HepG2 (cell line): ENCODE measurements around the gene HOXD8. TPM values are rescaled to one million over a fixed set of nuclear protein-coding genes. Genes with fewer than 3 reads are reported as not detected.

Experiments used
- ATF3 ChIP-seq: sonication (generic); formaldehyde crosslinking; IDR thresholded peaks from 2 replicates; pipeline ENCODE4 v1.4.0; 2020; ENCODE audit warnings: missing genetic modification reagents
- HNRNPK ChIP-seq: fragments of 200-400 bp; formaldehyde crosslinking; IDR thresholded peaks from 2 replicates; pipeline ENCODE4 v1.6.1; 2018; ENCODE audit warnings: low read length, low read depth, moderate library complexity, mild to moderate bottlenecking; ENCODE audit not compliant: poor library complexity, severe bottlenecking
- ISX ChIP-seq: sonication (generic); formaldehyde crosslinking; conservative IDR thresholded peaks from 2 replicates; pipeline ENCODE4 v1.5.0; 2020; ENCODE audit warnings: missing genetic modification reagents
- KDM4B ChIP-seq: sonication (generic); formaldehyde crosslinking; IDR thresholded peaks from 2 replicates; pipeline ENCODE4 v1.4.0; 2020; ENCODE audit warnings: missing genetic modification reagents
- KLF13 ChIP-seq: sonication (generic); formaldehyde crosslinking; IDR thresholded peaks from 2 replicates; pipeline ENCODE4 v1.4.0; 2020; ENCODE audit warnings: mild to moderate bottlenecking, missing genetic modification reagents
- MTERF4 ChIP-seq: sonication (generic); formaldehyde crosslinking; IDR thresholded peaks from 2 replicates; pipeline ENCODE4 v1.8.0; 2023; ENCODE audit warnings: mild to moderate bottlenecking, missing genetic modification reagents
- NAIF1 ChIP-seq: sonication (generic); formaldehyde crosslinking; IDR thresholded peaks from 2 replicates; pipeline ENCODE4 v1.5.0; 2020; ENCODE audit warnings: mild to moderate bottlenecking, missing genetic modification reagents, borderline replicate concordance
- NFYB ChIP-seq: sonication (generic); formaldehyde crosslinking; IDR thresholded peaks from 2 replicates; pipeline ENCODE4 v1.4.0; 2020; ENCODE audit warnings: missing genetic modification reagents
- ONECUT2 ChIP-seq: sonication (generic); formaldehyde crosslinking; IDR thresholded peaks from 2 replicates; pipeline ENCODE4 v1.4.0; 2020; ENCODE audit warnings: missing genetic modification reagents
- PLRG1 ChIP-seq: fragments of 450-650 bp; conservative IDR thresholded peaks from 2 replicates; pipeline ENCODE4 v1.6.1; 2016
- RAD51 ChIP-seq: fragments of 450-650 bp; IDR thresholded peaks from 2 replicates; pipeline ENCODE4 v1.6.1; 2016; ENCODE audit warnings: borderline replicate concordance
- SRF ChIP-seq: IDR thresholded peaks from 2 replicates; pipeline ENCODE4 v1.6.1; 2011; ENCODE audit warnings: mild to moderate bottlenecking, low read depth, low read length, moderate library complexity
- STAG1 ChIP-seq: sonication (generic); formaldehyde crosslinking; IDR thresholded peaks from 2 replicates; pipeline ENCODE4 v1.4.0; 2020; ENCODE audit warnings: missing genetic modification reagents
- ZFP82 ChIP-seq: sonication (generic); formaldehyde crosslinking; IDR thresholded peaks from 2 replicates; pipeline ENCODE4 v1.5.1; 2020; ENCODE audit warnings: mild to moderate bottlenecking, missing genetic modification reagents, borderline replicate concordance
- ZNF138 ChIP-seq: sonication (generic); formaldehyde crosslinking; IDR thresholded peaks from 2 replicates; pipeline ENCODE4 v1.5.0; 2020; ENCODE audit warnings: mild to moderate bottlenecking, low read depth, missing genetic modification reagents
- ZNF337 ChIP-seq: sonication (generic); formaldehyde crosslinking; IDR thresholded peaks from 2 replicates; pipeline ENCODE4 v1.5.1; 2020; ENCODE audit warnings: missing genetic modification reagents, low read depth, mild to moderate bottlenecking, borderline replicate concordance
- ZNF460 ChIP-seq: sonication (generic); formaldehyde crosslinking; IDR thresholded peaks from 2 replicates; pipeline ENCODE4 v1.5.1; 2020; ENCODE audit warnings: missing genetic modification reagents, mild to moderate bottlenecking, borderline replicate concordance
- ZNF503 ChIP-seq: sonication (generic); formaldehyde crosslinking; IDR thresholded peaks from 2 replicates; pipeline ENCODE4 v1.4.0; 2020; ENCODE audit warnings: missing genetic modification reagents
- ZNF549 ChIP-seq: sonication (generic); formaldehyde crosslinking; IDR thresholded peaks from 2 replicates; pipeline ENCODE4 v1.5.0; 2020; ENCODE audit warnings: missing genetic modification reagents
- ZNF703 ChIP-seq: sonication (generic); formaldehyde crosslinking; IDR thresholded peaks from 2 replicates; pipeline ENCODE4 v1.5.1; 2020; ENCODE audit warnings: missing genetic modification reagents, mild to moderate bottlenecking, moderate library complexity, borderline replicate concordance
- ZNF710 ChIP-seq: sonication (generic); formaldehyde crosslinking; IDR thresholded peaks from 2 replicates; pipeline ENCODE4 v1.5.0; 2020; ENCODE audit warnings: mild to moderate bottlenecking, missing genetic modification reagents, borderline replicate concordance
- ZNF749 ChIP-seq: sonication (generic); formaldehyde crosslinking; IDR thresholded peaks from 2 replicates; pipeline ENCODE4 v1.8.0; 2022; ENCODE audit warnings: mild to moderate bottlenecking, missing genetic modification reagents, moderate library complexity, borderline replicate concordance
- ZNF83 ChIP-seq: sonication (generic); formaldehyde crosslinking; IDR thresholded peaks from 2 replicates; pipeline ENCODE4 v1.4.0; 2020; ENCODE audit warnings: missing genetic modification reagents, mild to moderate bottlenecking, borderline replicate concordance
- polyA plus RNA-seq, 8 experiments: library from polyadenylated mRNA; depleted of rRNA in 3 of 8; stranded (reverse) in 7 of 8; unstranded in 1 of 8; fragments of >200 nt; fragmentation: Illumina TruSeq in 4 of 8; extraction: Trizol in 4 of 8; gene quantifications; 2 replicates each; pipeline versions ENCODE4 v1.2.1 to v1.2.3, GENCODE V29; 2011 to 2016; ENCODE audit warnings: low read depth in 4 of 8, missing spikeins in 1 of 8, mixed read lengths in 1 of 8; ENCODE audit not compliant: insufficient read depth in 1 of 8
- total RNA-seq, 5 experiments: library from RNA; depleted of rRNA; stranded (reverse); fragments of >200 nt; fragmentation: Illumina TruSeq; extraction: Trizol; gene quantifications; 2 replicates each; pipeline ENCODE4 v1.2.3, GENCODE V29; 2016; ENCODE audit warnings: low read depth in 1 of 5

Gene HOXD8
- total and polyA plus RNA-seq, 2 of the 13 experiments (the other 11 are each of a cell fraction or from before 2014, with no cell fraction given) = not detected

- TF ChIP-seq ATF3 (CRISPR knock-in tag) (no peak), ZNF749 (CRISPR knock-in tag) (no peak), ZNF460 (CRISPR knock-in tag) (no peak), ZNF138 (CRISPR knock-in tag) (peak; percentile 79; the same call in 1 of the 2 replicates), HNRNPK (no peak), NFYB (CRISPR knock-in tag) (no peak), KDM4B (no peak), ISX (CRISPR knock-in tag) (no peak), PLRG1 (no peak), STAG1 (peak; percentile 99), ZNF703 (CRISPR knock-in tag) (0 out of 2 replicates have a peak, but pooled peaks have one; percentile 16), SRF (0 out of 2 replicates have a peak, but pooled peaks have one; percentile 6), ZNF503 (CRISPR knock-in tag) (no peak; the same call in 1 of the 2 replicates), ZNF83 (CRISPR knock-in tag) (no peak; the same call in 1 of the 2 replicates), NAIF1 (no peak), ONECUT2 (CRISPR knock-in tag) (no peak), KLF13 (peak; percentile 81; the same call in 1 of the 2 replicates), ZNF710 (no peak; the same call in 1 of the 2 replicates), RAD51 (no peak), ZNF549 (no peak), ZNF337 (CRISPR knock-in tag) (0 out of 2 replicates have a peak, but pooled peaks have one; percentile 60), MTERF4 (CRISPR knock-in tag) (peak; percentile 86), ZFP82 (CRISPR knock-in tag) (no peak)
Measured at GRCh38 chr2:176140513-176141317, 11.2 kb downstream of the HOXD8 start (continued).
